ENCODE results near the gene AKT3.

The AKT3 gene

GRCh38 chr1:243514927-243515326 is 335.1 kb downstream of the AKT3 start:
- no peak overlapping the region for H3K4me3 ChIP-seq
- no peaks in the 10 kb centered on the region; the same call in 1 of the 2 replicates for H3K9me3 ChIP-seq
- in situ Hi-C loops (cut with MboI; ENCODE audit: low sequenced_read_pairs) = no loop called here
- no peaks in the 10 kb centered on the region; the same call in 1 of the 2 replicates for H3K4me1 ChIP-seq
- no peaks in the 10 kb centered on the region for H3K27me3 ChIP-seq (ENCODE audit: low read depth)
- peaks cover 6% of the 10 kb centered on the region; the same call in 1 of the 2 replicates for H3K36me3 ChIP-seq (replicated peaks)
- no peak for DNase-seq (ENCODE audit: low spot score in 2 of 2)

GRCh38 chr1:243513726-243514491 is 336.1 kb downstream of the AKT3 start:
- Histone ChIP-seq H3K36me3 (replicated peaks) (peaks cover 6% of the 10 kb centered on the region; the same call in 1 of the 2 replicates), H3K9me3 (no peaks in the 10 kb centered on the region; the same call in 1 of the 2 replicates), H3K4me1 (no peaks in the 10 kb centered on the region; the same call in 1 of the 2 replicates), H3K27me3 (ENCODE audit: low read depth) (no peaks in the 10 kb centered on the region), H3K4me3 (no peak overlapping the region)
- in situ Hi-C loops (cut with MboI; ENCODE audit: low sequenced_read_pairs) = no loop called here
- DNase-seq (ENCODE audit: low spot score in 2 of 2) = no peak

- in situ Hi-C loops (cut with MboI; ENCODE audit: low sequenced_read_pairs) = no loop called here
- no peak overlapping the region for H3K4me3 ChIP-seq
- H3K4me1 ChIP-seq = no peaks in the 10 kb centered on the region; the same call in 1 of the 2 replicates
Measured at GRCh38 chr1:243510928-243511327, 339.1 kb downstream of the AKT3 start.

GRCh38 chr1:243508943-243509342 is 341.1 kb downstream of the AKT3 start:
- Histone ChIP-seq H3K9me3 (no peaks in the 10 kb centered on the region), H3K27me3 (ENCODE audit: low read depth) (no peaks in the 10 kb centered on the region), H3K4me1 (no peaks in the 10 kb centered on the region; the same call in 1 of the 2 replicates), H3K4me3 (no peak overlapping the region), H3K36me3 (replicated peaks) (peaks cover 6% of the 10 kb centered on the region; the same call in 1 of the 2 replicates)
- in situ Hi-C loops (cut with MboI; ENCODE audit: low sequenced_read_pairs) = no loop called here
- no peak for DNase-seq (ENCODE audit: low spot score in 2 of 2)

More at GRCh38 chr1:243510928-243511327, 339.1 kb downstream of the AKT3 start:
- H3K9me3 ChIP-seq = no peaks in the 10 kb centered on the region
- H3K36me3 ChIP-seq (replicated peaks) = peaks cover 6% of the 10 kb centered on the region; the same call in 1 of the 2 replicates
- no peak for DNase-seq (ENCODE audit: low spot score in 2 of 2)
- no peaks in the 10 kb centered on the region for H3K27me3 ChIP-seq (ENCODE audit: low read depth)

GRCh38 chr1:243508303-243508713 is 341.7 kb downstream of the AKT3 start:
- H3K27me3 ChIP-seq (ENCODE audit: low read depth) = no peaks in the 10 kb centered on the region
- H3K9me3 ChIP-seq = no peaks in the 10 kb centered on the region
- no peak overlapping the region for H3K4me3 ChIP-seq
- H3K4me1 ChIP-seq = peaks cover 4% of the 10 kb centered on the region
- no peak for DNase-seq (ENCODE audit: low spot score in 2 of 2)
- peaks cover 6% of the 10 kb centered on the region; the same call in 1 of the 2 replicates for H3K36me3 ChIP-seq (replicated peaks)
- in situ Hi-C loops (cut with MboI; ENCODE audit: low sequenced_read_pairs) = no loop called here

- DNase-seq (ENCODE audit: low spot score in 2 of 2) = no peak
- in situ Hi-C loops (cut with MboI; ENCODE audit: low sequenced_read_pairs) = no loop called here
- Histone ChIP-seq H3K36me3 (replicated peaks) (peaks cover 6% of the 10 kb centered on the region; the same call in 1 of the 2 replicates), H3K27me3 (ENCODE audit: low read depth) (no peaks in the 10 kb centered on the region), H3K4me3 (no peak overlapping the region), H3K9me3 (no peaks in the 10 kb centered on the region), H3K4me1 (peaks cover 8% of the 10 kb centered on the region)
Measured at GRCh38 chr1:243507672-243508302, 342.3 kb downstream of the AKT3 start.

GRCh38 chr1:243507001-243507671 is 342.9 kb downstream of the AKT3 start:
- DNase-seq (ENCODE audit: low spot score in 2 of 2) = no peak
- in situ Hi-C loops (cut with MboI; ENCODE audit: low sequenced_read_pairs) = no loop called here
- no peak overlapping the region for H3K4me3 ChIP-seq
- H3K4me1 ChIP-seq = peaks cover 11% of the 10 kb centered on the region
- no peaks in the 10 kb centered on the region for H3K9me3 ChIP-seq
- H3K36me3 ChIP-seq (replicated peaks) = peaks cover 6% of the 10 kb centered on the region; the same call in 1 of the 2 replicates
- no peaks in the 10 kb centered on the region for H3K27me3 ChIP-seq (ENCODE audit: low read depth)

GRCh38 chr1:243505986-243506689 is 343.9 kb downstream of the AKT3 start:
- Histone ChIP-seq H3K4me3 (no peak overlapping the region), H3K27me3 (ENCODE audit: low read depth) (no peaks in the 10 kb centered on the region), H3K9me3 (no peaks in the 10 kb centered on the region), H3K36me3 (replicated peaks) (0 out of 2 replicates have a peak, but pooled peaks cover 2% of the 10 kb centered on the region), H3K4me1 (peaks cover 11% of the 10 kb centered on the region)
- in situ Hi-C loops (cut with MboI; ENCODE audit: low sequenced_read_pairs) = no loop called here
- no peak for DNase-seq (ENCODE audit: low spot score in 2 of 2)

- H3K4me3 ChIP-seq = no peak overlapping the region
- no peaks in the 10 kb centered on the region for H3K36me3 ChIP-seq (replicated peaks)
- H3K27me3 ChIP-seq (ENCODE audit: low read depth) = no peaks in the 10 kb centered on the region
- peak; percentile 68 to 88 for DNase-seq (ENCODE audit: low spot score in 2 of 2)
- no peaks in the 10 kb centered on the region for H3K9me3 ChIP-seq
- peaks cover 11% of the 10 kb centered on the region for H3K4me1 ChIP-seq
- in situ Hi-C loops (cut with MboI; ENCODE audit: low sequenced_read_pairs) = no loop called here
Measured at GRCh38 chr1:243503155-243503554, 346.9 kb downstream of the AKT3 start.

GRCh38 chr1:243501002-243501401 is 349.0 kb downstream of the AKT3 start:
- Histone ChIP-seq H3K36me3 (replicated peaks) (no peaks in the 10 kb centered on the region), H3K4me1 (peaks cover 14% of the 10 kb centered on the region), H3K9me3 (no peaks in the 10 kb centered on the region), H3K27me3 (ENCODE audit: low read depth) (no peaks in the 10 kb centered on the region), H3K4me3 (no peak overlapping the region)
- DNase-seq (ENCODE audit: low spot score in 2 of 2) = no peak
- in situ Hi-C loops (cut with MboI; ENCODE audit: low sequenced_read_pairs) = no loop called here

GRCh38 chr1:243500512-243500911 is 349.5 kb downstream of the AKT3 start:
- Histone ChIP-seq H3K27me3 (ENCODE audit: low read depth) (no peaks in the 10 kb centered on the region), H3K4me3 (no peak overlapping the region), H3K9me3 (no peaks in the 10 kb centered on the region), H3K36me3 (replicated peaks) (no peaks in the 10 kb centered on the region), H3K4me1 (peaks cover 17% of the 10 kb centered on the region)
- no peak for DNase-seq (ENCODE audit: low spot score in 2 of 2)
- in situ Hi-C loops (cut with MboI; ENCODE audit: low sequenced_read_pairs) = no loop called here

GRCh38 chr1:243499711-243500110 is 350.3 kb downstream of the AKT3 start:
- peaks cover 18% of the 10 kb centered on the region for H3K4me1 ChIP-seq
- H3K4me3 ChIP-seq = no peak overlapping the region
- DNase-seq (ENCODE audit: low spot score in 2 of 2) = no peak
- no peaks in the 10 kb centered on the region for H3K9me3 ChIP-seq
- in situ Hi-C loops (cut with MboI; ENCODE audit: low sequenced_read_pairs) = no loop called here
- H3K36me3 ChIP-seq (replicated peaks) = no peaks in the 10 kb centered on the region
- no peaks in the 10 kb centered on the region for H3K27me3 ChIP-seq (ENCODE audit: low read depth)

- Histone ChIP-seq H3K4me1 (peaks cover 23% of the 10 kb centered on the region), H3K36me3 (replicated peaks) (no peaks in the 10 kb centered on the region), H3K4me3 (no peak overlapping the region), H3K9me3 (no peaks in the 10 kb centered on the region), H3K27me3 (ENCODE audit: low read depth) (no peaks in the 10 kb centered on the region)
- in situ Hi-C loops (cut with MboI; ENCODE audit: low sequenced_read_pairs) = no loop called here
- DNase-seq (ENCODE audit: low spot score in 2 of 2) = no peak
Measured at GRCh38 chr1:243499248-243499647, 350.8 kb downstream of the AKT3 start.
